Neural progenitor cell (in vitro differentiated cells): ENCODE measurements around the gene CBX6. TPM values are rescaled to one million over a fixed set of nuclear protein-coding genes. Genes with fewer than 3 reads are reported as not detected.
A peak's percentile ranks its signal among the peaks of the same experiment; 100 is the strongest.

Experiments used
- DNase-seq: peaks from one replicate; pipeline ENCODE4 v3.0.0-alpha.2; 2016; ENCODE audit warnings: low spot score
- H2AFZ ChIP-seq: fragments of 200-600 bp; sonication (generic); replicated peaks from 2 replicates; pipeline ENCODE4 v1.6.1; 2016; ENCODE audit warnings: antibody characterized with exemption
- H3F3A ChIP-seq: fragments of 200-600 bp; sonication (generic); 2 replicates; pipeline ENCODE4 v1.6.1; 2016; ENCODE audit warnings: antibody characterized with exemption, low read depth
- H3K27ac ChIP-seq: fragments of 200-600 bp; sonication (generic); 2 replicates; pipeline ENCODE4 v1.5.1; 2016; ENCODE audit warnings: mild to moderate bottlenecking
- H3K27me3 ChIP-seq: fragments of 200-600 bp; sonication (generic); 2 replicates; pipeline ENCODE4 v1.6.1; 2016; ENCODE audit warnings: mild to moderate bottlenecking, moderate library complexity
- H3K36me3 ChIP-seq: fragments of 200-600 bp; sonication (generic); 2 replicates; pipeline ENCODE4 v1.5.1; 2016
- H3K4me1 ChIP-seq: fragments of 200-600 bp; sonication (generic); 2 replicates; pipeline ENCODE4 v1.6.1; 2016; ENCODE audit warnings: mixed run types
- H3K4me2 ChIP-seq: fragments of 200-600 bp; sonication (generic); 2 replicates; pipeline ENCODE4 v1.6.1; 2016
- H3K4me3 ChIP-seq: fragments of 200-600 bp; sonication (generic); 2 replicates; pipeline ENCODE4 v1.5.1; 2016
- H3K79me2 ChIP-seq: fragments of 200-600 bp; sonication (generic); 2 replicates; pipeline ENCODE4 v1.6.1; 2016; ENCODE audit warnings: low read depth
- H3K9ac ChIP-seq: fragments of 200-600 bp; sonication (generic); 2 replicates; pipeline ENCODE4 v1.6.1; 2016
- H3K9me3 ChIP-seq: fragments of 200-600 bp; sonication (generic); 2 replicates; pipeline ENCODE4 v1.5.1; 2016; ENCODE audit warnings: low read depth
- H4K20me1 ChIP-seq: fragments of 200-600 bp; sonication (generic); 2 replicates; pipeline ENCODE4 v1.6.1; 2016; ENCODE audit warnings: low read depth
- H3K27ac Mint-ChIP-seq: 3 replicates; pipeline ENCODE4 v1.8.0; 2021; ENCODE audit warnings: mixed read lengths
- H3K27me3 Mint-ChIP-seq: 2 replicates; pipeline ENCODE4 v1.8.0; 2022; ENCODE audit warnings: low read depth, mild to moderate bottlenecking, inconsistent platforms, moderate library complexity, mixed read lengths; ENCODE audit not compliant: insufficient read depth
- H3K36me3 Mint-ChIP-seq: 3 replicates; pipeline ENCODE4 v1.8.0; 2021; ENCODE audit warnings: mixed read lengths
- H3K4me1 Mint-ChIP-seq: 3 replicates; pipeline ENCODE4 v1.8.0; 2021; ENCODE audit warnings: mixed read lengths
- H3K4me3 Mint-ChIP-seq: 3 replicates; pipeline ENCODE4 v1.8.0; 2021; ENCODE audit warnings: mild to moderate bottlenecking, moderate library complexity, mixed read lengths
- H3K9me3 Mint-ChIP-seq: 3 replicates; pipeline ENCODE4 v1.8.0; 2020; ENCODE audit warnings: mixed read lengths
- CTCF ChIP-seq: fragments of 200-600 bp; sonication (generic); IDR thresholded peaks from 2 replicates; pipeline ENCODE4 v1.5.1; 2017; ENCODE audit warnings: antibody characterized with exemption, mild to moderate bottlenecking
- EZH2 ChIP-seq: fragments of 200-600 bp; sonication (generic); IDR thresholded peaks from 2 replicates; pipeline ENCODE4 v1.6.1; 2017; ENCODE audit warnings: antibody characterized with exemption, mild to moderate bottlenecking, moderate library complexity
- EZH2phosphoT487 ChIP-seq: fragments of 200-600 bp; sonication (generic); IDR thresholded peaks from 2 replicates; pipeline ENCODE4 v1.6.1; 2017; ENCODE audit warnings: antibody characterized with exemption
- total RNA-seq: library from RNA; depleted of rRNA; stranded (reverse); fragments of >200 nt; gene quantifications from 2 replicates; pipeline ENCODE4 v1.2.3, GENCODE V29; 2015; ENCODE audit warnings: low replicate concordance

CBX6 gene
- total RNA-seq, 1 donor from 2014 or later: 14.0 TPM

DNA sequence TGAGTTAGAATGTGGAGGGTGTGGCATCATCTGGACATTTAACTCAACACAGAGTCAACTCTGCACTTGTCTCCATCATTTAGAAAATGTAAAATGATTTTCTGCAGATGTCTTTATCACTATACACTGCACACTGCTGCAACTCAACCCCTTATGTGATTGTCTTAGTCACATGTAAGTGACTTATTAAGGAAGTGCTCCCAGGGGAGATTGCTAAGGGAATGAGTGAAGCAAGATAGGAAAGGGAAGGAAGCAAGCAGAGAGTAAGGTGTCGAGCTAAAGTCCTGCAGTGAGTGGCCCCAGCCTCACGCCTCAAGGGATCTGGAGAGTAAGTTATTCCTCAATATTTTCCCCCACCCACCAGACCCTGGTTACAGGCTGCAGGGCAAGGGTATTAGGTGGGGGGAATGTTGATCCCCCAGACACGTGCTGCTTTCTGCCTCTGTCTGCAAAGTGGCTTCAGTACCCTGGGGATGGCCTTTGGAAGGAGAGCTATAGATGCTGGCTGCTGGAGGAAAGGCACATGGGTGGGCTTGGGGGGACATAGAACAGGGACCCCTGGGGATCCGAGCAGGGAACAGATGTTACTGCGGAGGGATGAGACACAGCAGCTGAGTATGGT, 7.2 kb upstream of the CBX6 start:
- H3K4me3 ChIP-seq: no peak overlapping the region
- Mint-ChIP-seq H3K27me3 (peaks cover 2% of the 10 kb centered on the region), H3K4me3 (no peak overlapping the region), H3K36me3 (no peaks in the 10 kb centered on the region), H3K27ac (no peak overlapping the region), H3K9me3 (no peaks in the 10 kb centered on the region), H3K4me1 (peaks cover 8% of the 10 kb centered on the region)
- TF ChIP-seq CTCF (no peak), EZH2 (no peak), EZH2phosphoT487 (no peak)
- H4K20me1 ChIP-seq: no peaks in the 10 kb centered on the region
- no peaks in the 10 kb centered on the region for H3K36me3 ChIP-seq
- H3K9me3 ChIP-seq: no peaks in the 10 kb centered on the region
- no peak for DNase-seq
- no peaks in the 10 kb centered on the region for H3K79me2 ChIP-seq
- H3K4me2 ChIP-seq: no peak overlapping the region
- no peaks in the 10 kb centered on the region for H3F3A ChIP-seq
- H2AFZ ChIP-seq: no peak overlapping the region
- no peak overlapping the region for H3K9ac ChIP-seq
- H3K27ac ChIP-seq: no peak overlapping the region
- H3K27me3 ChIP-seq: no peaks in the 10 kb centered on the region
- H3K4me1 ChIP-seq: no peaks in the 10 kb centered on the region

GRCh38 chr22:38878001-38878400, 6.0 kb upstream of the CBX6 start:
- no peak overlapping the region for H3K27ac Mint-ChIP-seq
- H3K4me3 Mint-ChIP-seq: no peak overlapping the region
- Histone ChIP-seq H2AFZ (no peak overlapping the region), H3K4me2 (no peak overlapping the region), H3K9ac (no peak overlapping the region), H3K4me3 (no peak overlapping the region), H3K79me2 (no peaks in the 10 kb centered on the region), H3K4me1 (peaks cover 10% of the 10 kb centered on the region), H3K36me3 (no peaks in the 10 kb centered on the region), H4K20me1 (no peaks in the 10 kb centered on the region), H3K27ac (no peak overlapping the region), H3F3A (peaks cover 6% of the 10 kb centered on the region), H3K9me3 (no peaks in the 10 kb centered on the region), H3K27me3 (no peaks in the 10 kb centered on the region)
- no peaks in the 10 kb centered on the region for H3K9me3 Mint-ChIP-seq
- TF ChIP-seq CTCF (no peak), EZH2 (no peak), EZH2phosphoT487 (no peak)
- peaks cover 20% of the 10 kb centered on the region for H3K4me1 Mint-ChIP-seq
- no peak for DNase-seq
- peaks cover 5% of the 10 kb centered on the region for H3K27me3 Mint-ChIP-seq
- no peaks in the 10 kb centered on the region for H3K36me3 Mint-ChIP-seq

DNA sequence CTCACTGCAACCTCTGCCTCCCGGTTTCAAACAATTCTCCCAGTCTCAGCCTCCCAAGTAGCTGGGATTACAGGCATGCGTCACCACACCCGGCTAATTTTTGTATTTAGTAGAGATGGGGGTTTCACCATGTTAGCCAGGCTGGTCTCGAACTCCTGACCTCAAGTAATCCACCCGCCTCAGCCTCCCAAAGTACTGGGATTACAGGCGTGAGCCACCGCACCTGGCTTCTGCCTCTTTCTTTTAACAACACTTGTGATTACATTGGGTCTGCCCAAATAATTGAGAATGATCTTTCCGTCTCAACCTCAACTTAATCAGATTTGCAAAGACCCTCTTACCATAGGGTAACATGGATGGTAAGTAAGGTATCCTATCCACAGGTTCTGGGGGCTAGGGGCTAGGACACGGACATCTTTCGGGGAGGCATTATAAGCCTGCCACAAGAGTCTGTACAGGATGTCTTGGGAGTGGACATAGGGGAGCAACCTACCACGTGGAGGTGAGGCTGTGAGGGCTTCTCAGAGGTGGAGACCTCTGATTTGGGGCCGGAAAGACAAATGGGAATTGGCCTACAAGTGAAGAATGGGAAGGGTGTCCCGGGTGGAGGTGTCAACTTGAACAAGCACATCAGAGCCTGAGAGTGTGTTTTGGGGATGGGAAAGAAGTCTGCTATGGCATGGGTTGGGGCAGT, 2.7 kb upstream of the CBX6 start:
- Mint-ChIP-seq H3K36me3 (peaks cover 2% of the 10 kb centered on the region), H3K27me3 (peaks cover 5% of the 10 kb centered on the region)
- H2AFZ ChIP-seq: no peak overlapping the region

More for the DNA sequence above, 2.7 kb upstream of the CBX6 start:
- peaks cover 10% of the 10 kb centered on the region for H3F3A ChIP-seq
- DNase-seq: no peak
- peaks cover 21% of the 10 kb centered on the region for H3K79me2 ChIP-seq
- no peak overlapping the region for H3K27ac Mint-ChIP-seq
- TF ChIP-seq EZH2 (no peak), CTCF (no peak), EZH2phosphoT487 (no peak)
- peaks cover 13% of the 10 kb centered on the region for H4K20me1 ChIP-seq
- H3K4me3 Mint-ChIP-seq: peak overlapping the region; percentile 60
- peaks cover 30% of the 10 kb centered on the region for H3K4me1 Mint-ChIP-seq
- H3K27ac ChIP-seq: no peak overlapping the region
- H3K4me3 ChIP-seq: no peak overlapping the region
- no peaks in the 10 kb centered on the region for H3K9me3 Mint-ChIP-seq
- H3K27me3 ChIP-seq: no peaks in the 10 kb centered on the region
- no peak overlapping the region for H3K4me2 ChIP-seq
- no peak overlapping the region for H3K9ac ChIP-seq
- no peaks in the 10 kb centered on the region for H3K9me3 ChIP-seq
- peaks cover 20% of the 10 kb centered on the region for H3K4me1 ChIP-seq
- H3K36me3 ChIP-seq: no peaks in the 10 kb centered on the region
